ENCODE results near the gene GADD45B. TPM values are rescaled to one million over a fixed set of nuclear protein-coding genes. Genes with fewer than 3 reads are reported as not detected.

Gene GADD45B
- total RNA-seq, 1 experiment from 2014 or later: 56.2 TPM

DNA sequence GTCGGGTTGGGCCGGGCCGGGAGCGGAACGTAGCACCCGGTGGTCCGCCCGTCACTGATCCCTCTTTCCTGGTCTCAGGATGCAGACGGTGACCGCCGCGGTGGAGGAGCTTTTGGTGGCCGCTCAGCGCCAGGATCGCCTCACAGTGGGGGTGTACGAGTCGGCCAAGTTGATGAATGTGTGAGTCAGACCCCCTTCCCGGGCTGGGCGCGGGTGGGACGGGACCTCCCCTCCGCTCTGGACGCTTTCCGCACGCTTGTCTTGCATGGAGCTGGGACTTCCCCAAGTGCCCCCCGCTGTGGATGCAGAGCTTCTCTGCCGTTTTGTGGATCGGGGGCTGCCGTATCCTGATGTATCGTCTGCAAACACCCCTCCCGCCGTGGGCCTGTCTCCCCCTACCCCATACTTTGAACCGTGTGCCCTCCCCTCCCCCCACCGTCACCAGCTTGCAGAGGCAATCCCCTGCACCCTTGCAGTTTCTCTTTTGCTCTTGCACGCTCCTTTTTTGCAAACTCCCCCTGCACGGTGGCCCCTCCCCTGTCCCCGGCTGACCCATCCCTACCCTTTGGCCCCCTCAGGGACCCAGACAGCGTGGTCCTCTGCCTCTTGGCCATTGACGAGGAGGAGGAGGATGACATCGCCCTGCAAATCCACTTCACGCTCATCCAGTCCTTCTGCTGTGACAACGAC lies 669 bp downstream of the GADD45B start:
- no peak for DNase-seq (ENCODE audit: low read depth, low spot score)
- POLR2A ChIA-PET: interaction anchor here (0.6 to 1.6 kb wide), 13 partner anchors 20 to 307 kb away, joined by 3 to 17 read pairs (median 5); partner anchors contain the start of gene SGTA

More for the DNA sequence above, 669 bp downstream of the GADD45B start:
- no peak for TF ChIP-seq SIN3A (IDR thresholded peaks at IDR 0.05; ENCODE audit: borderline replicate concordance, insufficient read depth, low read depth, low read length)
- no peak for TF ChIP-seq CTCF (IDR thresholded peaks at IDR 0.05)
- no peak for TF ChIP-seq POLR2AphosphoS5 (IDR thresholded peaks at IDR 0.05; ENCODE audit: low read depth, low read length)
- no peak for TF ChIP-seq TCF7L2 (IDR thresholded peaks at IDR 0.05; ENCODE audit: low read depth, low read length)
- TF ChIP-seq REST (IDR thresholded peaks at IDR 0.05; ENCODE audit: insufficient read depth in 1 of 2, low read depth in 2 of 2, low read length in 1 of 2): no peak
- peak; percentile 19 for ATAC-seq
- Histone ChIP-seq H3K9me3 (ENCODE audit: control insufficient read depth, insufficient read depth, low read depth, low read length) (no peaks in the 10 kb centered on the region), H3K36me3 (ENCODE audit: control insufficient read depth, insufficient read depth, low read length) (peaks cover 3% of the 10 kb centered on the region), H3K27me3 (ENCODE audit: control insufficient read depth, insufficient read depth, low read length) (no peaks in the 10 kb centered on the region), H3K4me3 (ENCODE audit: low read depth in 2 of 2, low read length in 2 of 2) (peak overlapping the region; percentile 82 to 94), H3K27ac (ENCODE audit: low read length) (peak overlapping the region; percentile 87), H3K4me1 (ENCODE audit: control insufficient read depth, insufficient read depth, low read length) (peaks cover 7% of the 10 kb centered on the region)
- BruUV-seq (replicated peaks): TSS peak; percentile 99
- in situ Hi-C loops (cut with HindIII; ENCODE audit: low pct_unique_long_range_greater_than_20kb, low sequenced_read_pairs) (no loop called here), intact Hi-C loops (cut with micrococcal nuclease; ENCODE audit: unreplicated experiment) (loop anchor here (10.0 kb wide), 1 partner anchor 68 kb away; no protein-coding TSS in a partner anchor)
- CTCF ChIA-PET: interaction anchor here (0.6 to 1.0 kb wide), 4 partner anchors 18 to 160 kb away, joined by 3 to 5 read pairs (median 4); no protein-coding TSS in a partner anchor

Data from Panc1 (cell line).